Measurements from ENCODE around the gene BRICD5.

BRICD5 gene

GRCh38 chr16:2183671-2184070, 27.0 kb downstream of the BRICD5 start:
- no peak overlapping the region for H3K4me3 ChIP-seq (ENCODE audit: low read depth, low read length)

GRCh38 chr16:2181952-2182351, 28.7 kb downstream of the BRICD5 start:
- H3K4me3 ChIP-seq (ENCODE audit: low read depth, low read length): no peak overlapping the region

GRCh38 chr16:2180962-2181923, 29.4 kb downstream of the BRICD5 start:
- H3K4me3 ChIP-seq (ENCODE audit: low read depth, low read length): no peak overlapping the region

- H3K4me3 ChIP-seq (ENCODE audit: low read depth, low read length): no peak overlapping the region
Observed at GRCh38 chr16:2180461-2180860, 30.2 kb downstream of the BRICD5 start.

GRCh38 chr16:2179576-2179975, 31.1 kb downstream of the BRICD5 start:
- no peak overlapping the region for H3K4me3 ChIP-seq (ENCODE audit: low read depth, low read length)

GRCh38 chr16:2179107-2179501, 31.6 kb downstream of the BRICD5 start:
- H3K4me3 ChIP-seq (ENCODE audit: low read depth, low read length): no peak overlapping the region

GRCh38 chr16:2178321-2179106, 32.1 kb downstream of the BRICD5 start:
- no peak overlapping the region for H3K4me3 ChIP-seq (ENCODE audit: low read depth, low read length)

- H3K4me3 ChIP-seq (ENCODE audit: low read depth, low read length): no peak overlapping the region
Observed at GRCh38 chr16:2177561-2177960, 33.1 kb downstream of the BRICD5 start.

GRCh38 chr16:2177101-2177500, 33.6 kb downstream of the BRICD5 start:
- no peak overlapping the region for H3K4me3 ChIP-seq (ENCODE audit: low read depth, low read length)

GRCh38 chr16:2176047-2176446, 34.6 kb downstream of the BRICD5 start:
- no peak overlapping the region for H3K4me3 ChIP-seq (ENCODE audit: low read depth, low read length)

- no peak overlapping the region for H3K4me3 ChIP-seq (ENCODE audit: low read depth, low read length)
Observed at GRCh38 chr16:2175454-2175853, 35.2 kb downstream of the BRICD5 start.

GRCh38 chr16:2174396-2175131, 36.1 kb downstream of the BRICD5 start:
- no peak overlapping the region for H3K4me3 ChIP-seq (ENCODE audit: low read depth, low read length)

- no peak overlapping the region for H3K4me3 ChIP-seq (ENCODE audit: low read depth, low read length)
Observed at GRCh38 chr16:2173916-2174315, 36.7 kb downstream of the BRICD5 start.

- no peak overlapping the region for H3K4me3 ChIP-seq (ENCODE audit: low read depth, low read length)
Observed at GRCh38 chr16:2173366-2173765, 37.3 kb downstream of the BRICD5 start.

GRCh38 chr16:2172688-2173335, 37.9 kb downstream of the BRICD5 start:
- H3K4me3 ChIP-seq (ENCODE audit: low read depth, low read length): no peak overlapping the region

- no peak overlapping the region for H3K4me3 ChIP-seq (ENCODE audit: low read depth, low read length)
Observed at GRCh38 chr16:2171601-2172178, 39.0 kb downstream of the BRICD5 start.

- H3K4me3 ChIP-seq (ENCODE audit: low read depth, low read length): no peak overlapping the region
Observed at GRCh38 chr16:2170587-2171435, 39.9 kb downstream of the BRICD5 start.

- H3K4me3 ChIP-seq (ENCODE audit: low read depth, low read length): no peak overlapping the region
Observed at GRCh38 chr16:2170080-2170479, 40.6 kb downstream of the BRICD5 start.

- H3K4me3 ChIP-seq (ENCODE audit: low read depth, low read length): no peak overlapping the region
Observed at GRCh38 chr16:2167068-2167638, 43.5 kb downstream of the BRICD5 start.
